ENCODE measurements around the gene ARHGAP36.

Gene ARHGAP36

DNA sequence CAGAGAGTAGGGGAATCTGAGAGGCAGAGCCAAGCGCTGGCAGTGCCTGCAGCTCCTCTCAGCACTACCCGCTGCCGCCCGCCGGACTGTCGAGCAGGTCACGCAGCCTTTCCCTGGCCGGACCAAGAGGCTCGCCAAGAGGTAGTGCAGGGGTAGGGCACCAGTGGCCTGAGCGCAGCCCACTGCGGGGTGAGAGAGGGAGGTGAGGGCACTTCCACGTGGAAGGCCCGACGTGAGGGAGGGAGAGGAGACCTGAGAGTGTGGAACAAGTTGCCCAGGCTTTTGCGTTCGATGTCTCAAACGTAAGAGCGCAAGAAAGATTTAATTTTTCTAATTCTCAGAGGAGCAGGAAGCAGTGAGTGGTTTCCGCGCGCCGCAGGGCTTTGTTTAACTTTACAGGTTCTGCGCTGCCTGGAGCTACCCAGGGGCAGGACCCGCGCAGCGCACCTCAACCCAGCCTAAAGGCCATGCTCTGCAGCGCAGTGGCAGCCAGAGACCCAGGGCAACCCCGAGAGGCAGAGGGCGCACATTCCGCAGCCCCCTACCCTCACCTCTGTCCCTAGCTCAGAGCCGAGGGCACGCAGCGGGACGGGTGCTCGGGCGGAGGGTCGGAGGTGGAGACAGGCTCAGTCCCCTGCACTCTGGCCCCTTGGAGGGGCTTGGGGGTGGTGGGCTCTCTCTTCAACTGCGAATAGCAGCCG is 14.9 kb downstream of the ARHGAP36 start:
- DNase-seq = no peak

DNA sequence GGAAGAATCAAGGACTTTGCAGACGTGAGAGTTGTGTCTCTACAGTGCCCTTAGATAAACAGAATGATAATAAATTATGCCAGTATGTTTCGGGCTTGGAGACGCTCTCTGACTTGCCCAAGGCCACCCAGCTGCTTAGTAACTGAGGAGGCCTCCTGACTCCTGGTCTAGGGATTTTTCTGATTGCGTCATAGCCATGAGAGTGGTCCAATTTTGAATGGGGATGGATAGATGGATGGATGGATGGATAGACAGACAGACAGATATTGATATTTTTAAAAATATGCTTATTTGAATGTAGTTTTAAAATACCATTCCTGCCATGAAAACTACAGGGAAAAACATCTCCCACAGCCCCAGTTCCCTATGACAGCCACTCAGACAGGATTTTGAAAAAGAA is 15.5 kb downstream of the ARHGAP36 start:
- no peak for DNase-seq

DNA sequence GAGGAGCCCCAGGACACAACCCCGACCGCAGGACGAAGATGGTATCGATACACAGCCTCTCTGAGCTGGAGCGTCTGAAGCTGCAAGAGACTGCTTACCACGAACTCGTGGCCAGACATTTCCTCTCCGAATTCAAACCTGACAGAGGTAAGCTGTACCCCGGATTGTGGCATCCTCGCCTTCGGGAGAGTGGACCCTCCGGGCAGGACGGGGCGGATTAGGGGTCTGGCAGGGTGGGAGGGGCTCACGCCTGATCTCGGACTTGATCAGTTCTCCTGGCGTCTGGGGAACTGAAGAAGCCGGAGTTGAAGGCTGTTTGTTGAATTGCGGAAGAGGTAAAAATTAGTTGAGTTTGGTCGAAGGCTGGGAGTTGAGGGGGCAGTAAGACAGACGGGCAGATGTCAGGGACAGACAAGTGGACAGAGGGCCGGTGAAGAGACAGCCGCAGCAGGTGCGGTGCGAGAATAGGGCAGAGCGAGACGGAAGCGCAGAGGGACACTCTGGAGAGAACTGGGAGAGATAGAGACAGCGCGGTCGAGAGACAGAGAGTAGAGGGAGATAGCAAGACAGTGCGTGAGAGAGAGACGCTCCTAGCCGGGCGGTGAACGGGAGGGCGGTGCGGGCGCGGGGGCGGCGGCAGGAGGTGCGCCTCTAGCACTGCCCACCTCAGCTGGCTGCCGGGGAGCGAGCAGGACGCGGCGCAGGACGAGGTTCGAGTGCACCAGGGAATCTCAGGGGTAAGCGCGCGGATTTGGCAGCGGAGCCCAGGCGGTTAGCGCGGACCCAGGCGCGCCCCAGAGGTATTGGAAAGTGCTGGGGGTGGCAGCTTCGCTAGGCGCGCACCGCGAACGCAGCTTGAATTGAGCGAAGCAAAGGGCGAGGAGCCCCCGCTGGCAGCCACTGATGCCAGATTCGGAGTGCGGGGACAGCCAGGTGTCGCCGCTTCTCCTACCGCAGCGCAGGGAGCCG is 23.9 kb downstream of the ARHGAP36 start:
- DNase-seq = no peak

DNA sequence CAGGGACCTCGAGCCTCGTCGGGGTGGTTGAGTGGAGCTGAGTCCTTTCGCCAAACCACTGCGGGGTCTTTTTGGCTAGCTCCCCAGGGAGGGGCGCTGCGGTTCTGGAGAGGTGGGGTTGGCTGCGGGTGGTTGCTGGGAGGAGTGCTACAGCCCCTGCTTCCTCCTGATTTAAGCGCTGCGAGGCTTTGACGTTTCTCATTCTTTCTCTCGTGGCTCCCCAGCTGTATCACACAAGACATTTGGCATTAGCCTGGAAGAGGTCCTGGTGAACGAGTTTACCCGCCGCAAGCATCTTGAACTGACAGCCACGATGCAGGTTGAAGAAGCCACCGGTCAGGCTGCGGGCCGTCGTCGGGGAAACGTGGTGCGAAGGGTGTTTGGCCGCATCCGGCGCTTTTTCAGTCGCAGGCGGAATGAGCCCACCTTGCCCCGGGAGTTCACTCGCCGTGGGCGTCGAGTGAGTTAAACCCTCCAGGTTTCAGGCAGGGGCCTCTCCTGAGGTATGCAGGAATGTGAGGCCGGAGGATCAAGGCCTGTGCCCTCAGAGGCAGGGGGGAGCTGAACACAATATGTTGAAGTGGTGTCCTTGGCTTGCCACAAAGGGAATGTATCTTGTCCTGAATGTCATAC is 25.5 kb downstream of the ARHGAP36 start:
- DNase-seq = no peak

DNA sequence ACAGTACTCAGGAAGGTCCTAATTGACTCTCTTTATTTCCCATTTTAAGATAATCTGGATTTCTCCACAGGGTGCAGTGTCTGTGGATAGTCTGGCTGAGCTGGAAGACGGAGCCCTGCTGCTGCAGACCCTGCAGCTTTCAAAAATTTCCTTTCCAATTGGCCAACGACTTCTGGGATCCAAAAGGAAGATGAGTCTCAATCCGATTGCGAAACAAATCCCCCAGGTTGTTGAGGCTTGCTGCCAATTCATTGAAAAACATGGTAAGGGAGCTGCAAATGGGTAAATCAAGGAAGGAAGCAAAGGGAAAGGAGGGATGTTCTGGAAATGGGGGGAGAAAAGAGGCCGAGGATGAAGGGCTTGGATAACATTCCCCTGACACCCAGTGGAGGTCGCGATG is 26.0 kb downstream of the ARHGAP36 start:
- no peak for DNase-seq

DNA sequence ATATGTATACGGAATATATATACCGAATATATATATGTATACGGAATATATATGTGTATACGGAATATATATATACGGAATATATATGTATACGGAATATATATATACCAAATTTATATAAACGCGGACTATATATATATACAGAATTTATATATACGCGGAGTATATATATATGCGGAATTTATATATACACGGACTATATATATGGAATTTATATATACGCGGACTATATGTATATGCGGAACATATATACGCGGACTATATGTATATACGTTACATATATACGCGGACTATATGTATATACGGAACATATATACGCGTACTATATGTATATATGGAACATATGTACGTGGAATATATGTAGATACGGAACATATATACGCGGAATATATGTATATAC is 78.6 kb downstream of the ARHGAP36 start:
- no peak for DNase-seq

DNA sequence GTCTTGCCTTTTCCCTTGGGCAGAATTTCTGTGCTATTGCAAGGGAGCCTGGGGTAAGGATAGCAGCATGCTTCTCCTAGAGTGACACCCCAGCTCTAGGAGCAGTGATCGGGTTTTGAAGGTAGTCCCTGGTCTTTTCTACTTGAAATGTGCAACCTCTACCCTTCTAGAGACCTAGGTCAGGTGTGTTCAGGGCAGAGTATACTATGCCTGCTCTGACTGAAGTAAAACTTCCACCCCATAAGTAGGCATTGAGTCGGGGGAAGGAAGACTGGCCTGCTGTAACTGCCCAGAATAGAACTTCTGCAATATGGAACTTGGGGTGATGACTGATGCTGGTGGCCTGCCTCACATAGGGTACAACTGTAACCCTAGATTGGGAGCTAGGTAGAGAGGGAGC is 80.9 kb downstream of the ARHGAP36 start:
- no peak for DNase-seq
